Ammon's horn (tissue), 1 donor: ENCODE data around the gene CDCA7L.
"Not testable (repeated sequence)": the region's sequence is repeated elsewhere in the genome, so short reads cannot be mapped to it uniquely, and the experiment has no call there.

ENCODE experiments used
- DNase-seq: peaks from one replicate; pipeline ENCODE4 v3.0.0-alpha.2; 2016; ENCODE audit warnings: low spot score

The CDCA7L gene

DNA sequence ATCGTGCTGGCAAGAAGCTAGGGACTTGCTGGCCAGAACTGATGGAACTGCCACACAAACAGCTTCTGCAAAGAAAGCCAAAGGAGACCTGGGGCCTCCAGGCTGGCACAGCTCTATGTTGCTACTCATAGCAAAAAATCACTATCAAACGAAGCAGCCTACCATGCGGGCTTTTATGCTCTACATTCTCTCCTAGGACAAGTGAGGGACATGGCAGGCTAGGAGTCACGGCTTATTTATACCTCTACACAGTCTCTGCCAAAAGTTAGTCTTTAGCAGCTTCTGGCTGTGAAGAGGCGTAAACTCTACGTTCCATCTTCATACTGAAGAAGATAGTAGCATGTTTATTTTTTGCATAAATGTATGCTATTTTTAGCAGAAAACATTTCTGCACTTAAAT lies 35.4 kb downstream of the CDCA7L start:
- no peak for DNase-seq

DNA sequence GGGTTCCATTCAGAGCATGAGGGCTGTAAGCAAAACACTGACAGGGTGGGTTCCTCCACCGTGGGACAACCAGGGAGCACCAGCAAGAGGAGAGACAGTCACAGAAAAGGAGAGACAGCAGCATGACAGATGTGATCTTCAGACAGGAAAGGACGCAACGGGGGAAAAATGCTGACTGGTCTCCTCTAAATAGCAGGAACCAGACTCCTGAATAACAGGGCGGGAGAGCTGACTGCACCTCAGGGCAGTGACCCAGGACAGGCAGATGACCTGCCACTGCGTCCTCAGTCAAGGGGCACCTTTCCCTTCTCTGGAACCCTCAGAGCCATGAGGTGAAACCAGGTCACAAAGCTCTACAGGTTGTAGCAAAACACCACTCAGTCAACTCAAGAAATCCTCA lies 37.0 kb downstream of the CDCA7L start:
- DNase-seq: no peak

DNA sequence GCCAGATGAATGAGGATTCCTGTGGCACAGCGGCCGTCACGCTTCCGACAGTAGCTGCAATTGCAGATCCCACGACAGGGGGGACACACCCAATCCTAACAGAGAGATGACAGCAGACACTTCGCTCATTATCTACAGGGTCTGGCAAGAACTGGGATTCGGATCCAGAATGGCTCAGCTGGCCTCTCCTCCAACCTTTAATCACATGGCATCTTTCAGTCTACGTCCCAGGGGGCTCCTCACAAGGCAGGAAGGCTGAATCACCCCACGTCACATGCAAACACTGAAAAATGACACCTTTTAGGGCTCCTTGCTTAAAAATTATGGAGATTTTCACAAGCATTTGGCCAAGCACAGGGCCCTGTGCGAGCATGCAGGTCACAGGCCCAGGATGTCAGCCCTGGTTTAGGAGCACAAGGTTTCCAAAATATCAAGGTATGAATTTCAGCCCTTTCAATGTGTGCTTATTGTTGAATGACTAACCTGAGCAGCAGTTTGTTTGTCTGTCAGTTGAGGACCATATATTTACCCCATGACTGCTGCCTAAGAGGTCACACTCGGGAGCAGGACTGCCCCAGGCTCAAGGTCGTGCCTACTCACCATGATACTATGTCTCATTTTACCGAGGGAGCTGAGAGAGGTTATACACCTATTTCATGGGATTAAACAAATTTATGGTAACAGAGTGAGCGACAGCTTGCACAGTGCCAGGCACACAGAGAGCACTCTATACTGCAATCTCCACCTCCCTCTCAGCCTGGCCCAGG lies 42.5 kb downstream of the CDCA7L start:
- no peak for DNase-seq

DNA sequence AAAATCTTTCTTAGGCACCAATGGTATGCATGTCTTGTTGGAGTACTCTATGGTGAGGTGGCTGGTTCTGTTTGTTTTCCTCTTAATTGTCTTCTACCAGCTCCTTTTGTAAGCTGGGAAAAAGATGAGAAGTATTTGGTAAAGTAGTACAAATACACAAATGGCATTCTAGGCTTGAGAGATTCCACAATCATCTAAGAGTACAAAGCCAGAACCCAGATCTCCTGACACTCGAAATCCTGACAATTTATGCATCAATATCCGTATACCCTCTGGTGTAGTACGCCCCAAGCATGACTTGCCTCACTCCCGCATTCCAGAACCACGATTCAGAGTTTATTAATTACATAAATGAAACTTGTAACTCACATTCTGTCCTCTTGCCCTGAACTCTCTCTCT lies 43.5 kb downstream of the CDCA7L start:
- DNase-seq: no peak

DNA sequence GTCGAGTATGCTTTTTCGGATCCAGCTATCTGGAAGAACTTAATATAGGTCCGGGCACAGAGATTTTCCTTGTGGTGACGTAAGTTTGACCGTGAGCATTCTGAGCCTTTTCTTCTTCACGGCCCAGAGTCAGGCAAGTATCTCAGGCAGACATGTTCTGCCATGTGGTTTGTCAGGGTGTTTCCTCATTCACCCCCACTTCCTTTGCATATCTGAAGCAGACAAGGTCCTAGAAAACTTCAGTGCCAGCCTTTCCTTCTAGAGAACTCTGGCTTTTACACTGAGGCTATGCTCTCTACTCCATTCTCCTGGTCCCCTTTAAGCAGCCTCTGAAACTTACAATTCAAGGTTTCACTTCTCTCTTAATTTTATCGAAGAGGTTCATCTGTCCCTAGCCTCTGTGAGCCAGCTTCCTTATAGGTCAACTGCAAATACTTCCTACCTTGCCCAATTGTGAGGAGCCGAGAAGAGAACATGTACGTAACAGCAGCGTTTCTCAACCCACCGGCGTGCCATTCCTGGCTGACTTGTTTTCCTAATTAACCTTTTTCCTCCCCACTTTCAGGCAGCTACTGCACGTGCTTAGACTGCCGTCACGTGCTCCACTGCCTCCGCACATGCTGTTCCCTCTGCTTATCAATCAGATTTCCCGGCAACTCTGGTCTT lies 47.3 kb downstream of the CDCA7L start:
- DNase-seq: peak; percentile 4

DNA sequence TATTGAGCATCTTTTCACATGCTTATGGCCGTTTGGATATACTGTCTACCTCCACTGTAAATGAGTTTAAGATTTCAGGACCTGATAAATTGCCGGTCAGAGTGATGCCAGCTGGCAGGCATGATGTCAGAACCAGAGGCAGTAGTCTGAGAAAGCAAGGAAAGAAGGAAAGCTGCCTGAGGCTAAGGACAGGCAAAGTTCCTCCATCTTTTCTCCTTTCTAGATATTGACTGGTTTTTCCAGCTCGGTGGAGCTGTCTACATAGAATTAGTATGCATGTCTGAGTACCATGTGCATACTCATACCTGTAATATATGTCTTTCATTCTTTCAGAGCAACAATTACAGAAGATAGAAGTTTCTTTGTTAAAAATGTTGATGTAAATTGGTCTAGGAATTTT lies 52.3 kb downstream of the CDCA7L start:
- DNase-seq: no peak

DNA sequence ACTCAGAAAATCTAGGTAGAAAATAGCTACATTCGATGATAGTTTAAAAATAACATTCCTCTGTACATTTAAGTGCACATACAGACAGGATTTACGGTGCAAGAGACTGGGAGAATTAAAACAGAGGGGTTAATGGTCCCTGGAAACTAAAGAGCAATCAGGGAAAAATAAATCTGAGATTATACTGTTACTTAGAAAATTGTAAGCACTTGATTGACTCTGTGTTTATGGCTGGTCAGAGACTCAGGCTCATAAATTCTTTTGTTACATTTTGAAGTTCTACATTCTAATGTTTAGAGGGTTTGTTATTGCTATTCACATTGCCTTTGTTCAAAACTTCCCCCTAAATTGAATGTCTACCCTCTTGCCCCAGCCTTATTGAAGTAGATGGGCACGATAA lies 54.4 kb downstream of the CDCA7L start:
- DNase-seq: no peak

DNA sequence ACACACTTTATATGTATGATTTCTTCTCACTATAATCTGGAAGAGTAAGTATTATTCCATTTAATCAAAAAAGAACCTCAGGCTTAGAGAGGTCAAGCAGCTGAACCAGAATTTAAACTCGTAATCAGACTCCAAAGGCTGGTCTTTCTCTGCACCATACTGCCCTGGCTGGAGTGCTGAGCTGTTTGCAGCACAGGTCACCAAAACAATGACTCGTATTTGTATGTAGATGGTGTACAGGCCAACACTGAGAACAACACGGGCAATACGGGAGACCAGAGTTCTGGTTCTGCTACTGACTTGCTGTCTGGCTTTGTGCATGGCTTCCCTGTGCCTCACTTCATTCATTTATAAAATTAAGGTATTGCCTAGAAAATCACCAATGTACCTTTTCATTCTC lies 57.9 kb downstream of the CDCA7L start:
- DNase-seq: no peak

DNA sequence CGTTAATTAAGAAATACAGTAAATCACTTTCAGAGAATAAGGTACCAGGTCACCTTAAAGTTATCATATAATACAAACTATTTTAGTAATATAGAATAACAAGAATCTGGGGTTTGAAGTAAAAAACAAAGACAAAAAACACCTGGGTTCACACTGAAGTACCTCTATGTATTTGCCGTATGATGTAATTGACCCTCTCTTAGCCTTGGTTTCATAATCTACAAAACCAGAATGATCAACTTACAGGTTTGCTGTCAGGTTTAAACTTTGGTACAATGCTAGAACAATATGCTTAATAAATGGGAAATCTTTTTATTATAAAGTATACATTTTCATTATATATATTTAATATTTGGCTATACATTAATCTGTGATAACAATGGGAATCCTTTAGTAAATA lies 58.3 kb downstream of the CDCA7L start:
- no peak for DNase-seq

DNA sequence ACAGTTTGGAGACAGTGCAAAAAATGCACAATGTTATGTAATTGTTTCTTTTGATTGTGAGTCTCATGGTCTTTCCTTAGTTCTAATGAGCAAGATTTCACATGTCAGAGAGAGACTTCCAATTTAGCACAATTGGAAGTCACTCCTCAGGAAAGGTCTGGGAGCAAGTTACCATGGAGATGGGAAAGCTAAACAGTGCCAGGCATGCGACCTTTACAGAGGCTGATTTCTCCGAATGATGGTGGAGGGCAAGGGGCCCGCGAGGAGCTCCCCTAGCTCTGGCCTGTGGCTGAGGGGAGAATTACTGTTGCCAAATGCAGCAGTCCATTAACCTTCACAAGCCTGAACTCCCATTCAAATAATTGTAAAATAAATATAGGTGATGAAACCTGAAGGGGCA lies 59.3 kb downstream of the CDCA7L start:
- no peak for DNase-seq

DNA sequence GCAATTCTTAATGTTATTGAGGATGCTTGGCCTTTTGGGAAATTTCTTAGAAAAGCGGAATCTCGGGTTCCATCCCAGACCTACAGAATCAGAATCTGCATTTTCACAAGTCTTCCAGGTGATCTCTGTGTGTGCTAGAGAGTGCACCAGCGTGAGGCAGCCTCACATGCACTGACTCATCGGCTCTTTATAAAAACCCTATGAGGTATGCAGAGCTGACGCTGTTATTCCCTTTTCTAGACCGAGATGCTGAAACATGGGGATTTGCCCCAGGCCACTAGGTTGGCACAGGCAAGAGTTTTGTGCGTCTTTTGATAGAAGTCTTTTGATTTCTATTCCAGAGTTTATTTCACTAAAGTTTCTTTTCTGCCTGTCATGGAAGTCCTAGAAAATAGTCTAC lies 61.2 kb downstream of the CDCA7L start:
- no peak for DNase-seq

DNA sequence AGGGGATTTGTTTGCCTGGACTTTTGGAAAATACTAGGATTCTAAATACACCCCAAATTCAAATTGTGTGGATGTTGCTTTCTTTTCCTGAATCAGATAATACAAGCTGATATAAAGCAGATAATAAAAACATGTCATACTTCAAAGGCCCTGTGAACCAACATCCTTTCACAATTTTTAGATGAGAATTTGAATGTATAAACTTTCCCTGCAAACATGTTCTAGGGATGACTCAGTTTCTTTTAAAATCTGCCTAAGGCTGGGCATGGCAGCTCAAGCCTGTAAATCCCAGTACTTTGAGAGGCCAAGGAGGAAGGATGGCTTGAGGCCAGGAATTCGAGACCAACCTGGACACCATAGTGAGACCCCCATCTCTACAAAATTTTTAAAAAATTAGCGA lies 62.2 kb downstream of the CDCA7L start:
- not testable (repeated sequence) for DNase-seq

DNA sequence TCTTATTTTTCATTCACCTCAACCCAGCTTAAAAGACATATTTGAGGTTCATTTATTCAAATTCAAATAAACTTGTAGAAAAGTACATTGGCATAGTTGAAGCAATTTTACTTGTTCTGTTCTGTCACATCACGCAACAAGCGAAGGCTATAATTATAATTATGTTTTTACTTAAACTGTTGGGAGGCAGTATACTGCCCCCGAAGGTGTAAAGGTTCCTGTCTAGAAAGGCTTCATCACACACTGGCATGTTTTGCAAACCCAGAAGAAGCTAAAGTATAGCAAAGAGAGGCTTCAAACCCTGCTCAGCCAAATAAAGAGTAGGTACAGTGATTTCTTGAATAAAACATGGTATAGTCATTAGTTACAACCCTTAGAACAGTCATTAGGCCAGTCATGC lies 62.6 kb downstream of the CDCA7L start:
- DNase-seq: no peak

DNA sequence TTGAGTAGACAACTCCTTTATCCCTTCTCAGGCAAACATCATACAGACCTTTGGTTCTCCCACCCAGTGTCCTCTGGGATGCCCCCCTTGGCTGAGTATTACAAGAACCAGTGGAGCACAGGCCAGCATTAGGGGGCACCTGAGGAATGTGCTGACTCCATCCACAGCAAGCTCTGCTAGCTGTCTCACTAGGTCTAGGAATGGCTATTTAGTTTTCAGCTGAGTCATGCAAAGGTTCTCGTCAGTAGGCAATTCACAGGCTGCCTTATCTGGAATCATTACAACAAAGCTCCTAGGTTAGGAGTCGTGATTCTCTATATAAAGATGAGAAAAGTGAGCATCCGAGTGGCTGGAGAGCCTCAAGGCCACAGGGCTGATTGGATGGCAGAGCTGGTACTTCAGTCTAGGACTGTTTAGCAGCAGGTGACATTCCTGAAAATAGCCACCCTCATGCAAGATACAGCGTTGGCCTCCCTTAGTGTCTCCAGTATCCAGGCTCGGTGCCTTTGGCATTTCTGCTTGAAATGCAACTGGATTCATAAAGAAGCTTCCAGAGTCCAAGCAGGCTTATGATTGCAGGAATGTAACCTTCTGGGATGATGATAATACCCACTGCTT lies 75.8 kb downstream of the CDCA7L start:
- no peak for DNase-seq

DNA sequence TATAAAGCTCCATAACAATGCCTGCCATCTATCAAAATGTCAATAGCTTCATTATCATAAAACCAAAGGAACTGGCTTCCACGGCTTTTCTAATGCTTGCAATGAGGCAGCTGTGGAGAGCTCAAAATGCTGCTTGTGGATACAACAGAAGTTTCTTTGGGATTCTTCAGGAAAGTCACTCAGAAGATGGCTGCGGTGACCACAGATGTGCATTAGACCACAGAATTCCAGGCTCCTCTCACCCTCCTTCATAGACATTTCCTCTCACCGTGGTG lies 77.2 kb downstream of the CDCA7L start:
- DNase-seq: no peak

DNA sequence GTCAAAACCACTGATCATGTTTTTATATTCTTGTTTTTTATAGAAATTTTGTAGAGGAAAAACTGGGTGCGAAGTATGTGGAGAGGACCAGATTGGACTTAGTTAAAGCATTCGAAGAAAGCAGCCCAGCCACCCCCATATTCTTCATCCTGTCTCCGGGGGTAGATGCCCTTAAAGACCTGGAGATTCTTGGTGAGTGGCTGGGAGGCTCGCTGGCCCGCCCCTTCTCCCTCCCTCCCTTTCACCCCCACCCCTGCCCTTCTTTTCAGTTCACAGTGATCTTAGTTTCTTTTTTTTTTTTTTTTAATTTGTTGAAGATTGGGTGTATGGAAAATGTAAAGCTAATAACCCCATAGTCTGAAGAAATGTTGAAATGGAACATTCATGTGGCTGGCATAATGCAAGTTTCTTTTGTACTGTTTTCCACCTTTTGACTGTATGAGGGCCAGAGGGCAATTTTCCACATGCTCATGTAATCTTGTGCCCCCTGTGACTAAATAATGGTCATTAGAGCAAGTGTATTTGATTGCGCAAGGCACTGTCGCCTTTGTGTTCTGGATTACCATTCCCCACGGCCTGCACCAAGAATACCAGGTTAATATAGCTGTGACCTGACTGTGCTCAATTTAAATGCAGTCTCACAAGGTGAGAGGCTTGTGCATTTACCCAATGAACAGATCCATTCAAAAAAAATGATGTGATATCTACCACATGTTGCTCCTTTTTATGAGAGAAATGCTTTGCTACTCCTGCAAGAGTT lies 77.7 kb downstream of the CDCA7L start:
- no peak for DNase-seq

DNA sequence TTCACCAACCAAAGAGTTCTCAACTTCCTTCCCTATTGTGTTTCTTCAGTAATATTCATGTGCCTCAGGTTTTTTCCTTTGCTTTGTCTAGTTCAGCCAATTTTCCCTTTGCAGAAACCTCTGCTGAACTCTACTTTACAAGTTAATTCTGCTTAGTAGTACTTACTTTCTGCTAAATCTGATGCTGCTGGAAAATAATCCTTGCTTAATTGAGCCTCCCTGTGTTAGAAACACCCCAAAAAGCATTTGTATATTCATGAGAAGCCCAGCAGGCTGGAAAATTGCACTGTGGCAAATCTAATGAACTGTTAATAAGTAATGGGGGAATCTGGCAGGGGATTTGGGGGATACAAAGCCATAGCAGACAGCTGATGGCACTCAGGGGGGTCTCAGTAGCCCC lies 78.5 kb downstream of the CDCA7L start:
- DNase-seq: no peak

DNA sequence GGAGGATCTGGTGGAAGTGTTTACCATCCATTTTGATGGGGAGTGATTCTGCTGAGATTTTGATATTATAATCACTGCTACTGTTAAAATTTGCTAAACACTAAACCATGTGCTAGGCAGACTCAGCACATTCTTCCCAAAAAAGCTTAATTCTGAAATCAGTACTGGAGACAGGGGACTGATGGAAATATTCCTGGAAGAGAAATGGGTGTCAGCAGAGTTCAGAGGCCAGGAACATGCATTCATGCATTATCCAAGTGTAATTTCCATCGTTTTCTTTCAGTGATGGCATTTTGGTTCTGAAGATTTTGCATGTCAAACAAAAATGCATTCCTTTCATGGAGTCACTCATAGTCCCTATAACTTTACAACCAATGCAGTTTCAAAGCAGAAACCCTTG lies 79.0 kb downstream of the CDCA7L start:
- no peak for DNase-seq

DNA sequence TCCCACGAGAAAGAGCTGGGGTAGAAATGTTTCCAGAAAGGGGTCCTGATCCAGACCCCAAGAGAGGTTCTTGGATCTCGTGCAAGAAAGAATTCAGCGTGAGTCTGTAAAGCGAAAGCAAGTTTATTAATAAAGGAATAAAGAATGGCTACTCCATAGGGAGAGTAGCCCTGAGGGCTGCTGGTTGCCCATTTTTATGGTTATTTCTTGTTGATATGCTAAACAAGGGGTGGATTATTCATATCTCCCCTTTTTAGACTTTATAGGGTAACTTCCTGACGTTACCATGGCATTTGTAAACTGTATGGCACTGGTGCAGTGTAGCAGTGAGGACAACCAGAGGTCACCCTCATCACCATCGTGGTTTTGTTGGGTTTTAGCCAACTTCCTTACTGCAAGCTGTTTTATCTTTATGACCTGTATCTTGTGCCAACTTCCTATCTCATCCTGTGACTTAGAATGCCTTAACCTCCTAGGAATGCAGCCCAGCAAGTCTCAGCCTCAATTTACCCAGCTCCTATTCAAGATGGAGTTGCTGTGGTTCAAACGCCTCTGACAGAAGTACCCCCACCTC lies 80.0 kb downstream of the CDCA7L start:
- DNase-seq: not testable (repeated sequence)

DNA sequence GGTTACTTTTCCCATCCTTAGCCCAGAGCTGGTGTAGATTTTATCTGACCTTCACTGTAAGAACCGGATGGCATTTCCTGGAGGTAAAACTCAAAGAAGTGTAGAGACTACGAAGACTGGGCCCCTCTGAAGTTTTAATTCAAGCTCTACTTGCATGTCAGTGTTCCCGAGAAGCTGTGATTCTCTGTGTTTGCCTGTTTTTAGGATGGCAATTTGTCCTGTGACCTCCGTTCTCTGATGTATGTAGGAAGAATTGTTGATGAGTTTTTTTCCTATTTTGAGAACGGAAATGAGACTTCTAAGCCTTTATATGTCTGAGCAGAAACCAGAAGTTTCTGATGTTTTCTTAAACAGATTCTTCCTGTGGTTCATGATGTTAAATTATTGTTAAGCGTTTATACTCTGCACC lies 94.1 kb downstream of the CDCA7L start:
- DNase-seq: no peak
